HG03457 (cell line): ENCODE measurements around the gene SPON1.

Experiments
- ATAC-seq: cut with Tn5 transposase; IDR thresholded peaks from one replicate; pipeline ENCODE4 v1.9.1; 2021; ENCODE audit warnings: moderate number of reproducible peaks; ENCODE audit not compliant: unreplicated experiment

Gene SPON1

DNA sequence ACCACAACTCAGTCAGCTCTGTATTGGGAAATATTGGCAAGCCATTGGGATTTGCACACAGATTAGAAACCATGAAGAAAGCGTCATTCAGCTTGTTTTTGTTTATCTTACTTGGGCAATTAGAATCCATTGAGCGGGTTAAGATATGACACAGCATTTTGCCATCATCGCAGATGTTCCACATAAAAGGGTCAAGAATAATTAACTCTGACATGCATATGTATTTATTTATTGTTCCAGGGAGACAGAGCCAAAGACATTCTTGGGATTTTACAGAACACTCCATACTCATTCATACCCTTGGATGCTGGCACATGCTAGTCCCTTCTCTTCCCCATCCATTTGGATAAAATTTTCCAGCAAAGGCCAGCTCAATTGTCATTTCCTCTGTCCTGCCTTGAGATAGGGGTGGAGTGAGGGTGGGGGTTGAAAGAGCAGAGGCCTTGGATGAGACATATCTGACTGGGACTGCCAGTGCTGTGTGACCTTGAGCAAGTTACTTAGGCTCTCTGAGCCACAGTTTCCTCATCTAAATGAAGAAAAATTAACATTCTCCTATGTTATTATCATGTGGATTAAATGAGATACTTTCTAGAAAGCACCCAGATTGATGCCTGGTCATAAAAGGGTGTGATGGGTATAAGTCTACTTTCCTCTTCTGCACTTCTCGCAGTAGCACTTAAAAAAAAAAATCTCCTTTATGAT lies 216.7 kb downstream of the SPON1 start:
- no peak for ATAC-seq

DNA sequence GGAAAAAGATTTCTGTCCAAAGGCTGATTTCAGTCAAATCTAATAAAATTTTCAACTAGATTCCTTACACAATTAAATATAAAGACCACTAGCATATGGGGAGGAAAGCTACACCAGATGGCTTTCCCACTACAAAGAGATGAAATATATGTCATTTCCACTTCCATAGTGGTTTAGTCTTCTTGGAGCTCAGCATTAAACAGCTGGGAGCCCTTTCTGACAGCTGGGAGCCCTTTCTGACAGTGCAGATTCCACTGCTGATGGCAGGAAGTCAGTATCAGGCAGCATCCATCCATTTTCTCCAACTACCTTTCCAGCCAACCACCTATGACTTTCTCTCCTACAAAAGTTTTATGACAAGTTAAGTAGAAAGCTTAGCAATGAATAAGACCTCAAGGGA lies 218.6 kb downstream of the SPON1 start:
- no peak for ATAC-seq

- no peak for ATAC-seq
Observed at GRCh38 chr11:14182833-14183364, 220.4 kb downstream of the SPON1 start.

GRCh38 chr11:14184028-14184940 lies 221.8 kb downstream of the SPON1 start:
- no peak for ATAC-seq

DNA sequence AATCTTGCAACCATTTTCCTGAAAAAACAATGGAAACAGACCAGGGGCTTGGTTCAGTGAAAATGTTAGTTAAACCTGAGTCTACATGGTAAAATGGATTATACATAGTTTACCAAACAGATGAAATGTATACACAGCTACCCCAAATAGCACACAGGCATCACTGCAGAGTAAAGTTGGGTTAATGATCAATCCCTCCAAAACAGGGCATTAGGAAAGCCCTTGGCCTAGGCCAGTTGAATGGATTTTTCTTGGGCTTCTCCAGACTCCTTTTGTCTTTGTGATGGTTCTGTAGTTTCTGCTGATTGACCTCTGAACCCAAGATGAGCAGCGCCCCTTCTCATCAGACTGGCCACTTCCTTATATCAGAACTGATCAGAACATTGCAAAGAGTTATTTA lies 222.9 kb downstream of the SPON1 start:
- ATAC-seq = no peak

DNA sequence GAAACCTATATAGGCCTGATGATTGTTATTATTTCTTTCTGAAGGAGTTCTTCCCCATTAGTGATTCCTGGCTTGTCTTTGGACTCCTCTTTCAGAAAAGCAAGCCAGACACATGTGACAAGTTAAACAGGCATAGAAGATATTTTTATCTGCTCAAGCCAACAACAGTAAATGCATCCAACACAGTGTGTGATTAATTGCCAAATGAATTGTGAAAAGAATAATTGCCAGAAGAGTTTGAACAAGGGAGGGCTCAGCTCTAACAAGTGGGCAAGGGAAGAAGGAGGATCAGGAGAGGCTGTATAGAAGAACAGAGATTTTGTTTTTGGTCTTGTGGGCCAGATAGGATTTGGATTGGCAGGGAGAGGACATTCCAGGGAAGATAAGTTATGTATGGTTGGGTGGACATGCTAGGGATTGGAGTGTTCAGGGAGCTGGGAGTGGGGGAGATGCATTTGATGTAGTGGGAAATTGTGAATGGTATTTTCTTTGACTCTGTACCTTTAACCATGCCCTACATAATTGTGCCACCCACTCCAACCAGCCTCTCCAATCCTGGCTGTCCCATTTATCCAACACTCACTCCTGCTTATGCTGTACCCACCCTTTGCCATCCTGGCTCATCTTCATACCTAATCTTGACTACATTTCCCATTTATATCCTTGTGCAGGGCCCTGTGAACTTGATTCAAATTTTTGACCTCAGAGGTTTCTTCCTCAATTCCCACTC lies 223.7 kb downstream of the SPON1 start:
- no peak for ATAC-seq

GRCh38 chr11:14189874-14190273 lies 227.4 kb downstream of the SPON1 start:
- no peak for ATAC-seq

DNA sequence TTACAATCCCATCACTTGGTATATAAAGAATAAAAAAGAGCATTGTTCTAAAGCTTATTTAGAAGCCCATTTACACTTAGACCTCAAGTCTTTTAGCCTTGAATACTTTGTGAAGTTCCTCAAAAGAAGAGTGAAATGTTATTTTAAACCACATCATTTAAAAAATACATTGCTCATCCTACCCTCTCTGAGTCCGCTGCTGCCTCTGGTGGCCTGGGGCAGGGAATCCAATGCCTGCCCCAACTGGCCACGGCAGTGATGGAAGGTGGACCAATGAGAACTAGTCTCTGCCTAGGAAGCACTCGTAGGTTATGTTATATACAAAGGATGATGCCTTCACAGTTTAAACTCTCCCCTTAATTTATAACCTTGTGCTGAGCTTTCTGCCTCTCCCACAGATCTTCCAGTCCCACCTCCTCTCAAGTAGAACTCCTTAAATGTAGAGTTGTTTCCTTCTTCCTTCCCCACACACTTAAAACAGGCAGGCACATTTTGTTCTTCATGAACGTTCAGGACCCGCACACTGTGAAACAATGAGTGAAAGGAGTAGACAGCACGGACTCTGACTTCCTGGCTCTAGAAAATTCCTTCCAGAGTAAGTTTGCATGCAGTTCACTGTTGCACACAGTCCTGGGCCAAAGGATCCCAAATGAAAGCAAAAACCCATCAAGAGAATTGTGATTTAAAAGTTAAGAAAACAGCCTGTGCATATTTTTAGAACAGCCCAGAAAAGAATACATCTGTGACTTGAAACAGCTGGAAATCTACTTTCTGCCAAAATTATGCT lies 228.7 kb downstream of the SPON1 start:
- no peak for ATAC-seq

DNA sequence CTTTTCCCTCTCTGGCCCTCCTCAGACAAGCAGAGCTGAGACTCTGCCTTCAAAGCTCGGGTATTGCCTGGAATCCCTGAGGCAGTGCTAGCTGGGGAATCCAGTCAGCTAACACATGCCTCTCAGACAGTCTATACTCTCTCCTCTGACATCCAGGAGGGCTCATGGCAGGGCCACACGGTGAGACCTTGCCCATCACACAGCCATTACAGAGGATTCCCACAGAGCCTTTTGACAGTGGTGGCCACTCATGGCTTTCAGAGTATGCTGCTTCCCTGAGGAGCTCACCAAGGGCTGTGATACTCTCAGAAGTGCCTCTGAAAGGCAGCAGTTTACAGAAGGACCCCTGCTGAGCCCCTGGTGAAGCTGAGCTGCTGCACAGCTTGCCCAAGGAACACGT lies 231.1 kb downstream of the SPON1 start:
- ATAC-seq = no peak

DNA sequence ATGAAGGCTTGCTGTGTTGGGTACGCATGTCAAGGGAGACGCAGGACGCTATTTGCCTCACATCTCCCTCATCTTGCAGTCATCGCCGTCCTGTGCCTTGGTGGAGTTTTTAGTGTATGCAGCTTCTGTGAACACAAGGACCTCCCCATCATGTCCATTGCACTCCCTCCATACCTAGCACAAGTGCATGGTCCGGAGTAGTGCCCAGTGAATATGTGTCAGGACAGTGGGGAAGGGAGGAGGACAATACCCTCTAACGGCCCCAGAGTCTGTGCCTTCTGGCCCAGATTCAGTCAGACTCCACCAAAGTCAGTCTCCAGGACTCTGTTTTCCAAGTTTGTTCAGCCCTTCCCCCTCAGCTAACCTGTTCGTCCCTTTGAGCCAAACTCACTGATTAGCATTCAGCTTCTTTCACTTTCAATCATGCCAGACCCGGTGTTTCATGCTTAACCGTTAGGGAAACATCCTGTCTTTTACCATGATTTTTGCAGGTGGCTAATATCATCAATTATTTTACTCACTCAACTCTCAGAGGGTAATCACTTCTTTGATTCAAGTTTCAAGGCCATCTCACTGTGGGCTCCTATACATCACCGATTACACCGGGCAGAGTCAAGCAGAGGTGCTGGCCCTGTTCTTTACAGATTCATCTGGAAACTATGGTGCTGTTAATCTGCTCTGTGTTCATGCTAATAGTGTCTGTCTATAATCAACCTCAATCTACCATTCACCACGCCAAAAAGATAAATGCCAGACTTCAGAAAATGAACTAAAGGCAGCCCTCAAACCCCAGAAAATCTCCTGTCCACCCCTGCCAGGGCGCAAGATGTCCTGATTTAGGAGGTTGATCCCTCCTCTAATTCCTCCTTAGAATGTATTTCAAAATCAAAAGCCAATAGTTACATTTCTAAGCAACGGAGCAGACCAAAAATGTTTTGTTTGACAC lies 240.0 kb downstream of the SPON1 start:
- no peak for ATAC-seq

GRCh38 chr11:14203321-14203720 lies 240.8 kb downstream of the SPON1 start:
- ATAC-seq = no peak

DNA sequence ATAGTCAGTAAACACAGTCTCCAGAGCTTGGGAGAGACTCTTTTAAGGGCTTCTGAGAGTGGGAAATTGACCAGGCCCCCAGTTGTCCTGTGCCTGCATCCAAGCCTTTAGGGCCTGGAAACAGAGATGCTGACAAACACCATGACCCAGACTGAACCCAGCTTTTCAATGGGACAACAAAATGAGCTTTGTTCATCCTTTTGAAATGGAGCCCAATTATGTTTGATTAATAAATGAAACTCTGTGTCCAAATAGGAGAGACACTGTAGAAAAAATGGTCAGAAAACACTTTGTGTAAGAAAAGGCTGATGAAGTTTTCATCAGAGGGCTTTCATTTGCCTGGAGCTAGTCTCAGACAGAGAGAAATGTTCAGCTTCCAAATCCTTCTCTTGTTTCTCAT lies 250.5 kb downstream of the SPON1 start:
- no peak for ATAC-seq

- ATAC-seq = no peak
Observed at GRCh38 chr11:14218728-14219127, 256.2 kb downstream of the SPON1 start.

DNA sequence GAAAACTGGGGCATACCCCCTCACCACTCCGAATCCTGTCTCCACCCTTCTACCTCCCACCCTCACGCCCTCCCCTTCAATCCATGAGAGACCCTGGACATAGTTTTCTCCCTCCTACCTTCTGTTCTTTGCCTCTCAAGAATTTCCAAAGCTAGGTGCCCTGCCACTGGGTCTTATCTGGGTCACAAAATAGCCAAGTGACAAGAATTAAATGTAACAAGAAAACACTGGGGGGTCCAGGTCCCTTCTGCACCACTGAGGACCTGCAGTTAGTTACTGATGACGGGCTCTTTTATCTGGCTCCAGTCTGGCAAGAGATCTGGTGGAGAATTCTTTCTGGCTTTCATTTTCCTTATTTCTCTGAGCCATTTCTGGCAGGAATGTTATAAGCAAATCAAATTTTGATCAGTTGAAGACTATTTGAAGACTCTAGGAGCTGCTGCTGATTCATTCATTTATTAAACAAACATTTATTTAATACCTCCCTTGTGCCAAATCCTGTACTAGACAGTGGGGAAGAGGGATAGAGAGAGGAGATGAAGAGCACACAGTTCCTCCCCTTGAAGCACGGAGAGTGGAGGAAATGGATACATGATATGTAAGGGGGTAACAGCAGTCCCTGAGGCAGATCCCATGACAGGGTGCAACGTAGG lies 261.2 kb downstream of the SPON1 start:
- no peak for ATAC-seq

DNA sequence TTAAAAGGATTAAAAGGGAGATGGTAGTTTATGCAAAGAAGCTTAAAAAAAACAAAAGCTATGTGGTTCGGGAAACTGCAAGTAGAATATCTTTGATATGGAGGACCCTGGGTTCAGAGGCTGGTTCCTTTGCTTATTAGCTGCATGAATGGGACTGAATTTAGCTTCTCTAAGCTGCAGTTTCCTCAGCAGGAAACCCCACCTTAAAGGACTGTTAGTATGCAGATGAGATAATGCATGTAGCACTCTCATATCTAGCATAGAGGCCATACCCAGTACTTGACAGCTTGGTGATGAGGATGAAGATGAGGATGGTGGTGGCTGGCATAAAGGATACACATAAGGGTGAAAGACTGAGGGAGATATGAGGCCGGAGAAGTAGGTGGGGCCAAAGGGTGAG lies 261.9 kb downstream of the SPON1 start:
- no peak for ATAC-seq

- no peak for ATAC-seq
Observed at GRCh38 chr11:14225666-14226065, 263.1 kb downstream of the SPON1 start.

DNA sequence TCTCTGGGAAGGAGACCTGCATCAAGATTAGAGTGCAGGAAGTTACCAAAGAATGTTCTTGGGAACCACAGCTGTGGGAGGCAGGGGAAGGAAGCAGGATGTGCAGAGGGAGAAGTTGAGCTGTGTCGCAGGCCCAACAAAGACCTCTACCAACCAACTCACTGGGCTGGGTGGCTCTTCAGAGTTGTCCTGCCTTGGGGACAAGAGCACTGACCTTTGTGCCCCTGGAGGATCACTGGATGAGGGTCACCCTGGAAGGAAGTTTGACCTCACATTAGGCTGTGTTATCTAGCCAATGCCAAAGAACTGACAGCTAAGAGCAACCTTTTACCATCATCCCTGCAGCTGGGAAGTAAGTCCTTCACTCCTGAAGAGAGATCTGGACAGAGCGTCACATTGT lies 265.8 kb downstream of the SPON1 start:
- ATAC-seq = no peak

GRCh38 chr11:14229472-14229871 lies 266.9 kb downstream of the SPON1 start:
- no peak for ATAC-seq

DNA sequence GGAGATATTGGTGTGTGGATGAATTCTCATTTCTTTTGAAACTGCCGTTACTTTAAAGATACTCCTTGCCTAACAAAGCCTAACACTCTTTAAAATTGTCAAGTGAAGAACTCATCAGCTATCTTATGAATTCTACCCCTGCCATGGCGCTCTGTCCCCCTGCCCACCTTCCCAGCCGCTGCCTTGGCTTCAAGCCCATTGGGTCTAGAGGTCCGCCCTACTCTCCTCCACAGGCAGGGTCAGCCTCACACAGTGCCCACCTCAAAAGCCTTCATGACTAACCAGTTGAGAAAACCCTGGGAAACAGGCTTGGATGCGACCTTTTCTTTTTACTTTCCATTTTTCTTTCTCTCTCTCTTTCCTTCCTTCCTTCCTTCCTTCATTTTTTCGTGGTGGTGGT lies 267.9 kb downstream of the SPON1 start:
- ATAC-seq = no peak
